HG02763 (cell line): ENCODE results near the gene FGF1.

Experiments
- ATAC-seq: cut with Tn5 transposase; IDR thresholded peaks from one replicate; pipeline ENCODE4 v1.9.1; 2021; ENCODE audit warnings: mild to moderate bottlenecking, moderate library complexity; ENCODE audit not compliant: unreplicated experiment

The FGF1 gene

DNA sequence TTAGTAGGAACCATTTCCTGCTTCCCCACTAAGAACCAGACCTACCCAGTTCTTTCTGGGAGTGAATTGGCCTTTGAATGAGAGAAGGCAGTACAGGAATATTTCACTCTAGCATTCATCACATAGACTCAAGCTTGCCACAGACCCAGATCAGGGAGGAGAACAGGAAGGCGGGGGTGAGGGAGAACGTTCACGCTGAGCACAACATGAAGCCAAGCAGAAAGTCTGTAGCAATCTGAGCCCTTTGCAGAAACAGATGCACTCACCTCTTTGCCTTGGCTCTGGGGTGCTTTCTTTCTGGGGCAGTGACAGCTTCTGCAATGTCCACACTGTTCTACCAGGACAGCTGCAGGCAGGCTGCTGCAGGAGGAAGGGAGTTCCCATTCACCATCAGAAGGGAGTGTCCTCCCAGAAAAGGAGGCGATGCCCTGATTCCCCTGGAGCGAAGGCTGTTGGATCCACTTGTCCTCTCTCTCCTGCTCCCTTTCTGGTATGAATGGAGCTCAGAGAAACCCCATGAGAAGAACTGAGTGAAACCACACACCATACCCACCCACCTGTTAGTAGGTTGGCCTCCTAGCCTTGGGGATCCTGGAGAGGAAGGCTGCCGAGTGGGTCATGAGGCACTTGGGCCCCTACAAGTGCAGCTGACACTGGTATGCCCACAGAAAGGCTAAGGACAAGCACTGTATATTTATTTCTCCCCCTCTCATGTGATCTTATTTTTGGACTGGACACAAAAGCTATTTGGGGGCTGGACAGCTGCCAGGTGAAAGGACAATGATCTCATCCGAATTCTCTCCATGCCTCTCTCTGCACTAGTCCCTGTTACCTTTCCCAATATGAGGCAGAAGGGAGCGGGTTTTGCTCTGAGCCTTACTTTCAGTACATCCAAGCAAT, 11.7 kb upstream of the FGF1 start:
- no peak for ATAC-seq

DNA sequence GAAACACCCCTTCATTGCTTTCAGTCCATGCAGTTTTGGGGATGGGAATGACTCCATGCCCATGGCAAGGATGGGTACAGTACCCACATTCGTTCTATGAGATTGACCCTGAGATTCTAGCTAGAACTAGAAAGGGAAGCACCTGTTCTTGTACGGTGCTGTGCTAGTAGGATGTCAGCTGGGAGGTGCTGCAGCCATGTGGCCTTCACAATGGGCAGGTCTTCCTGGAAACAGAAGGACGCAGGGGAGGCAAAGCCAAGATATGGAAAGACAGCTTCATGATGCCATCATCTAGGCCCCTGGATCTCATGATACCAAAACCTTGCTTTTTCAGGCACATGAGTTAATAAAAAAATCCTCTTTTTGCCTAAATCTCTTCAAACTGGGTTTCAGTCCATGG, 10.5 kb upstream of the FGF1 start:
- no peak for ATAC-seq

GRCh38 chr5:142694092-142694856, 8.4 kb upstream of the FGF1 start:
- no peak for ATAC-seq

DNA sequence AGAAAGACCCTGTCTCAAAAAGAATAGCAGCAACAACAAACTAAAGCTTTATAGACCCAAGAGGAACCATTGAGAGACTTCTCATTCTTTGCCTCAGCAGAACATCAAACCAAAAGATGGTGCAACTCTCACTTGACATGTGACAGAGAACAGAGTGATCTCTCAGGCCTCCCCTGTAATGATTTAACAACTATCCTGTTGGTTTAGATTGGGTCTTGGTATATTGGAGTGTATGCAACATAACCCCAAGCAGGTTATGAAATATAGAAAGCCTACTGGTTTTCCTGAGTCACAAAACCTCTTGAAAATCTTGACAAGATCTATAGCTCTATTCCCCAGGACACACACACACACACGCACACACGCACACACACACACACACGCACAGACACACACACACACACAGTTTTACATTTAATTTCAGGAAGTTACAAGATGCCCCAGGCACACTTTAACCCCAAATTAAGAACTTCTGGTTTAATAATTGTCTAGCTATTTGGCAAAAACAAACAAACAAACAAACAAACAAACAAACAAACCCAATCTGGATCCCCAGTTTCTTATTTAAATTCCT, 6.5 kb upstream of the FGF1 start:
- ATAC-seq: no peak

DNA sequence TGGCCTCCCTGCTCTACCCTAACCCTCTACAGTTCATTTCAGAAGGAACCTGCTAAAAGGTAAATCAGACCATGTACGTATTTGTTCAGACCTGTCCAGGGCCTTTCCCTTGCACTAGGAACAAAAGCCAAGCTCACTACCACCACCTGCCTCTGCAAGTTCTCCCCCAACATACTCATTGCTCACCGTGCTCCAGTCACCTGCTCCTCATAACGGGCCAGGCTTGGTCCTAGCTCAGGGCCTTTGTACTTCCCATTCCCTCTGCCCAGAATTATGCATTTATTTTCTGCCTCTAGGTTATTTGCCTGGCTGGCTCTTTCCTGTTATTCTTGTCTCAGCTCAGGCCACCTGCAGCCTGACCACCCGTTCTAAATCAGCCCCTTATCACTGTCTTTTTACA, 4.8 kb upstream of the FGF1 start:
- no peak for ATAC-seq

- no peak for ATAC-seq
Observed at GRCh38 chr5:142689081-142689480, 3.2 kb upstream of the FGF1 start.

DNA sequence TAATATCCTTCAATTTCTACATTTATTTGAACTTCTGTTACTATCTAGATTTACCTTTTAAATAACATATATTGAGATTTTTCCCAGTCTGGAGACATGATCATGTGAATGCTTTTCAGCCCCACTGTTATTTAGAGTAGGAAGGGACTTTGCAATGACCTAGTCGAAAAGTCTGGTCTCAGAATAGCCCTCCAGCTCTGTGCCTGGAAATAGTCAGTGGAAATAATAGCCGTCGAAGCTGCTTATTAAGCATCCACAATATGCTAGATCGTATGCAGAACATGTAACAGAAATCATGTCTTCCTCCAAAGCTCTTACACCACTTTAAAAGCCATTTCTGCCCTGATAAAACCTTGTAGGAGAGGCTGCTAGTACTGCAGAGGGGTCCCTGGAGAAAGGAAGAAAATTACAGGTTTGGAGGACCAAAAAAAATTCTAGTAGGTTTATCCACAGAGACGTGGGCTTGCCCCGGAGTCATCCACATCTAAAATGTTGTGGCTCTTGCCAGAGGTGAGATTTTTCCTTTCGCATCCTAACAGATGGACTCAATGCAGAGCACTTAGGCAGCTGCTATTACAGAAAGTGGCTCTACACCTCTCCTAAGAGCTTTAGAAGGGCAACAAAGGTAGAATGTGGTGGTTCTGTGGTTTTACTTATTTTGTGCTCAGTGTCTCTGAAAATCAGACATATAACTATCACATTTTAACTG, 2.5 kb upstream of the FGF1 start:
- ATAC-seq: no peak

GRCh38 chr5:142686968-142687367, 1.1 kb upstream of the FGF1 start:
- ATAC-seq: no peak

GRCh38 chr5:142686210-142686734, 382 bp upstream of the FGF1 start:
- ATAC-seq: no peak

DNA sequence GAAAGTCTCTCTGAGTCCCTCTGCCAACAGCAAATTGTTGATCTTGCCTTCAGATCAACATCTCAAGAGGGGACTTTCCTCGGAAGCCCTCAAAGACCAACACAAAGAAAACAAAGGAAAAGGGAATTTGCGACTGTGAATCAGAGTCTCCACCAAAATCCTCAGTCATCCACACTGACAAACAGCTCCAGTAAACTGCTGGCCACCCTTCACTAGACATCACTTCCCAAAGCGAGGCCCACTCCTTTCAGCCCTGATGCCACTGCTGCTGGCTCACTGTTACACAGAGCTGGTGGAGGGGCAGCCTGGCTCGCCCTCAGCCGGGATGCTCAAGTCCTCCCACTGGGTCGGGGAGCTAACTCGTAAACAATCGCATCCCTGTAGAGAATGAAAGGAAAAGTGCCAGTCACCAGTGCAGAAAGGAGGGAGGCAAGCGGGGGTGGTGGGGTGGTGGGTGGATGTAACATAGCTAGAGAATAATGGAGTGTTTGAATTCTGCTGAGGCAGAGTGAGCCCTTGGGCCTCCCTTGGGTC, 1.3 kb downstream of the FGF1 start:
- ATAC-seq: no peak

GRCh38 chr5:142683881-142684505, 1.9 kb downstream of the FGF1 start:
- no peak for ATAC-seq

GRCh38 chr5:142683116-142683515, 2.8 kb downstream of the FGF1 start:
- ATAC-seq: no peak

- no peak for ATAC-seq
Observed at GRCh38 chr5:142680605-142681259, 5.2 kb downstream of the FGF1 start.

GRCh38 chr5:142679744-142680143, 6.1 kb downstream of the FGF1 start:
- ATAC-seq: no peak

- ATAC-seq: no peak
Observed at GRCh38 chr5:142678529-142678928, 7.4 kb downstream of the FGF1 start.

- ATAC-seq: no peak
Observed at GRCh38 chr5:142677198-142677597, 8.7 kb downstream of the FGF1 start.

GRCh38 chr5:142676318-142676717, 9.6 kb downstream of the FGF1 start:
- no peak for ATAC-seq

DNA sequence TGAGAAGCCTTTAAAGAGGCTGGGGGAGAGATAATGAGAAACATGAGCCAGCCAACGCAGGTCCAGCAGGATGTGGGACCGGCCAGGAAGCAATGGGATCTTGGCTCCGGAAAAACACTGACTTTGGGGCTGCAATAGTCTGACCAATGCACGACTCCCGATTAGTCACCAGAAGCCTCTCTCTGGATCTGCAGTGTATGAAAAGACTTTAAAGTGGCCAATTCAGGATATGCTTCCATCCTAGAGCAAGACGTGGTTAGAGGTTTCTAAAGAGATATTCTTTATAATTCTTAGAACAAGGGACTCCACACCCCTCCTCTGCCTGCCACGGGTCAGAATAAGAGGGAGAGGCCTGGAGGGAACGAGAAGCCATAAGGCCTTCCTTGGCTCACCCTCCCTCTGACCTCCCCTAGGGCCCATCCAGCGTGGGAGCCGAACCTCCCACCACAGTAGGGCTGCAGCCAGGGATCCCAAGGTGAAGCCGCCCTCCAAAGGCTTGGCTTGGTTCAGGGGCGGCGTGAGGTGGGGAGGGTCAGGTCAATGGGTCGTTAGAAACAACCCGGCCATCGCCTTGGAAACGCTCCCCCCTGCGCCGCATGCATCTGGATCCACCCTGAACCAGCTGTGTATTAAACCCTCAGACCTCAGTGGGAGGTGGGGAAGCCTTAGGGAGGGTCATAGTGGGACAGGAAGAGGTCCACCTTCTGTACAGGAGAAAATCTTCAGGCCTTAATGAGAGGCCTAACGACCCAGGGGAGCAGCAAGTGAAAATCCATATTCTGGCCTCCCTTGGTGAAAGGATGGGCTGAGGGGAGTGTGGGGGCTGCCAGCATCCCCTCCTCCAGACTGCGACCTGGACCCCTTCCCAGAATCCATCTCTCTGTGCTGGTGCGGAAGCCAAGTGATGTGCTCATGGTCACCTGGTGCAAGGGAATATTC, 11.1 kb downstream of the FGF1 start:
- no peak for ATAC-seq

- no peak for ATAC-seq
Observed at GRCh38 chr5:142671801-142672200, 14.1 kb downstream of the FGF1 start.
